BLaER1 (cell line): ENCODE data around the gene KRTAP10-5.

Experiments
- H3K27ac ChIP-seq: shearing (Covaris generic); formaldehyde crosslinking; 2 replicates; pipeline ENCODE4 v1.8.1; 2022
- H3K27me3 ChIP-seq: shearing (Covaris generic); formaldehyde crosslinking; 2 replicates; pipeline ENCODE4 v1.8.1; 2022
- H3K36me3 ChIP-seq: shearing (Covaris generic); formaldehyde crosslinking; 2 replicates; pipeline ENCODE4 v1.8.1; 2022
- H3K4me1 ChIP-seq: shearing (Covaris generic); formaldehyde crosslinking; 2 replicates; pipeline ENCODE4 v1.8.1; 2022
- H3K4me2 ChIP-seq: shearing (Covaris generic); formaldehyde crosslinking; 2 replicates; pipeline ENCODE4 v1.8.1; 2022
- H3K4me3 ChIP-seq: shearing (Covaris generic); formaldehyde crosslinking; 2 replicates; pipeline ENCODE4 v1.8.1; 2022
- H3K9ac ChIP-seq: shearing (Covaris generic); formaldehyde crosslinking; 2 replicates; pipeline ENCODE4 v1.8.1; 2022
- H3K9me3 ChIP-seq: shearing (Covaris generic); formaldehyde crosslinking; 2 replicates; pipeline ENCODE4 v1.8.1; 2022
- H4K20me1 ChIP-seq: shearing (Covaris generic); formaldehyde crosslinking; 2 replicates; pipeline ENCODE4 v1.8.1; 2022
- Cebpa-rat ChIP-seq: shearing (Covaris generic); IDR thresholded peaks from 2 replicates; pipeline ENCODE4 v1.8.1; 2022

KRTAP10-5 gene

GRCh38 chr21:44535963-44536362 is 44.4 kb downstream of the KRTAP10-5 start:
- Histone ChIP-seq H3K4me2 (no peak overlapping the region), H3K4me3 (no peak overlapping the region), H3K27ac (no peak overlapping the region), H4K20me1 (no peaks in the 10 kb centered on the region), H3K27me3 (no peaks in the 10 kb centered on the region), H3K9ac (no peak overlapping the region), H3K4me1 (no peaks in the 10 kb centered on the region), H3K9me3 (no peaks in the 10 kb centered on the region), H3K36me3 (no peaks in the 10 kb centered on the region)
- TF ChIP-seq Cebpa-rat, result no peak

- no peak overlapping the region for H3K9ac ChIP-seq
- H3K4me1 ChIP-seq, result no peaks in the 10 kb centered on the region
- H3K4me3 ChIP-seq, result no peak overlapping the region
- no peaks in the 10 kb centered on the region for H3K36me3 ChIP-seq
- no peaks in the 10 kb centered on the region for H4K20me1 ChIP-seq
- TF ChIP-seq Cebpa-rat, result no peak
- no peak overlapping the region for H3K27ac ChIP-seq
- no peaks in the 10 kb centered on the region for H3K9me3 ChIP-seq
- no peaks in the 10 kb centered on the region for H3K27me3 ChIP-seq
- no peak overlapping the region for H3K4me2 ChIP-seq
Observed at GRCh38 chr21:44534688-44535087, 45.7 kb downstream of the KRTAP10-5 start.

DNA sequence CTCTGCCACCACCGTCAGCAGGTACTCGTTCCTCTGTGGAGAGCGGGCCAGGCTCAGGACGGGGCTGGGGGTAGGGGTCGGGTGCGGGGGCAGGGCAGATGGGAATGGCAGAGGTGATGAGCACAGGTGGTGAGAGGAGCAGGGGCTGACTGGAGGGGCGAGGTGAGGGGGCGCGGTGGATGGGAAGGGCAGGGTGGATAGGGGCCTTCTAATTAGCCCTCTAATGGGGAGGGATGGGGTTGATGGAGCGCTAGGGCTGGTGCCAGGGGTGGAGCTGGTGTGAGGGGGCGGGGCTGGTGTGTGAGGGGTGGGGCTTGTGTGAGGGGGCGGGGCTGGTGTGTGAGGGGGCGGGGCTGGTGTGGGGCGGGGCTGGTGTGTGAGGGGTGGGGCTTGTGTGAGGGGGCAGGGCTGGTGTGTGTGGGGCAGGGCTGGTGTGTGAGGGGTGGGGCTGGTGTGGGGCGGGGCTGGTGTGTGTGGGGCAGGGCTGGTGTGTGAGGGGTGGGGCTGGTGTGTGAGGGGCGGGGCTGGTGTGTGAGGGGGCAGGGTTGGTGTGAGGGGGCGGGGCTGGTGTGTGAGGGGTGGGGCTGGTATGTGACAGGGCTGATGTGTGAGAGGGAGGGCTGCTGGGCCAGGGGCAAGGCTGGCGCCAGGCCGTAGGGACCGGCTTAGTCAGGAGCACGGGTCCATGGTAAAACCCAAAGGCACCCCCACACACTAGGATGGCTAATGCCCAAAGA is 46.3 kb downstream of the KRTAP10-5 start:
- no peaks in the 10 kb centered on the region for H3K9me3 ChIP-seq
- TF ChIP-seq Cebpa-rat, result no peak
- no peak overlapping the region for H3K4me2 ChIP-seq

DNA sequence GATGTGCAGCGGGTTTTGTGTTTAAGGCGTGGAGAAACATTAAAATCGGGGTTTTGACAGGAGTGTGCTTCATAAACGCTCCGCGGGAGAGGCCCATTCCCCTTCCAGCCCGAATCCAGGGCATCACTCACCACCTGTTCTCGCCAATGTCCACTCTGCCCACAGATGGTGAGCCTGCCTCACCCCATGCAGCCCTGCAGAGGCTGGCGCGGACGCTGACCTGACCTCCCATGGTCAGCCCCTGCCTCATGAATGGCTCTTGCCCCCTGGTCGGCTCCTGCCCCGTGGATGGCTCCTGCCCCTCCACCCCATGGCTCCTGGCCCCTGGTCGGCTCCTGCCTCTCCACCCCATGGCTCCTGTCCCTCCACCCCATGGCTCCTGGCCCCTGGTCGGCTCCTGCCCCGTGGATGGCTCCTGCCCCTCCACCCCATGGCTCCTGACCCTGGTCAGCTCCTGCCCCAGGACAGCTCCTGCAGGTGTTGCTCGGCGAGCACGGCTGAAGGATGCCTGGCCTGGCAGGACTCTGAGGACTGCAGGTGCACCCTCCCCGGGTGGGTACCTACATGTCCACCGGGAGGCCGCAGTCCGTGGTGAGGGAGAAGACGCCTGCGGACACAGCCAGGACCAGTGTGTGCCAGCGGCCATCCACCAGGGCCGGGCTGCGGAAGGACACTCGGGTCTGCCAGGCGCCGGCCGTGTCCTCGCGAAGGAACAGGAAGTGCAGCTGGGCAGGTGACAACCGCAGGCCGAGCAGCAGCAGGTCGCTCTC is 47.1 kb downstream of the KRTAP10-5 start:
- H3K4me3 ChIP-seq, result no peak overlapping the region
- no peak overlapping the region for H3K9ac ChIP-seq
- no peaks in the 10 kb centered on the region for H3K36me3 ChIP-seq
- H3K4me1 ChIP-seq, result no peaks in the 10 kb centered on the region
- no peaks in the 10 kb centered on the region for H3K27me3 ChIP-seq
- H3K9me3 ChIP-seq, result no peaks in the 10 kb centered on the region
- TF ChIP-seq Cebpa-rat, result no peak
- H4K20me1 ChIP-seq, result no peaks in the 10 kb centered on the region
- no peak overlapping the region for H3K4me2 ChIP-seq
- no peak overlapping the region for H3K27ac ChIP-seq

More for the DNA sequence above, 46.3 kb downstream of the KRTAP10-5 start:
- Histone ChIP-seq H3K27me3 (no peaks in the 10 kb centered on the region), H3K9ac (no peak overlapping the region), H3K4me1 (no peaks in the 10 kb centered on the region), H3K4me3 (no peak overlapping the region), H4K20me1 (no peaks in the 10 kb centered on the region), H3K36me3 (no peaks in the 10 kb centered on the region), H3K27ac (no peak overlapping the region)

GRCh38 chr21:44532712-44533111 is 47.7 kb downstream of the KRTAP10-5 start:
- Histone ChIP-seq H3K9me3 (no peaks in the 10 kb centered on the region), H4K20me1 (no peaks in the 10 kb centered on the region), H3K4me3 (no peak overlapping the region), H3K27ac (no peak overlapping the region), H3K9ac (no peak overlapping the region), H3K27me3 (no peaks in the 10 kb centered on the region), H3K4me1 (no peaks in the 10 kb centered on the region), H3K36me3 (no peaks in the 10 kb centered on the region), H3K4me2 (no peak overlapping the region)
- TF ChIP-seq Cebpa-rat, result no peak

DNA sequence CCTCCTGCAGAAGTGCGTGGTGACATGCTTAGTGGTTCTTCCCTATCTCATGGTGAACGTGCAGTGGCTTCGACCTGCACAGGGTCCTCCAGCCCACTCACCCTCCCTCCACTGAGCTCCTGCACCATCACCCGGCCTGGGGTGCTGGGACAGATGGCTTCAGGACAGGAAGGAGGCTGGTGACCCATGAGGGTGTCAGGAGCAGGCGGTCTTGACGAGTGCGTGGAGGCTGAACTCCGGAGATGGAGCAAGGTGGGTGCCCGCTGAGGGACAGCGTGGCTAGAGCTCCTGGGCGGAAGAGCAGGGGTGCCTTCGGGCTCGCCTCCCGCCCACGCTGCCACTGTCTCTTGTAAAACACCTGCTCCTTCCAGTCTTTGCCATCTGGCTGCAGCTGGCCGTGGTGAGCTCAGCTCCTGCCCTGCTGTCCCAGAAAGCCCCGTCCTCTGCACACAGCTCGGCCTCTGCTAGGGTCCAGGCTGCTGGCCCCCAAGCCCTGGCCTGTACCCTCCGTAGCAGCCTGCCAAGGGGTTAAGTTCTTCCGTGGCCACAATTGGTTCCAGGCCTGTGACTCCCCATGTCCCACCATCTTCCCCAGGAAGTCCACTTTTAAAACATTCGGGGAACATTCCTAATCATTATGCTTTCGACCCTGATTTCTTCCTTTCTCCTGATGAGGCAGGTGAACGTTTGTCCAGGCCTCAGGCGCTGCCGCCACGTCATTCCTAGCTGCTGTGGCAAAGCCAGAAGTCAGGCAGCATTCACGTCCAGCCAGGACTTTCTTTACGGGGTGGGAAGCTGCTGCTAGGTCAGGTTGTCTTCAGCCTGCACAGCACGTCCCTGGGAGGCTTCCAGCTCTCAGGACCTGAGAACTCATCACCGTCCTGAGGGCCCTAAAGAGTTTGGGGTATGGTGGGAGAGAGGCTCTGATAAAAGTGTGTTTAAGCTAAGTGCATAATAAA is 48.5 kb downstream of the KRTAP10-5 start:
- no peak overlapping the region for H3K9ac ChIP-seq
- H3K27me3 ChIP-seq, result no peaks in the 10 kb centered on the region
- H3K4me2 ChIP-seq, result no peak overlapping the region
- no peak overlapping the region for H3K4me3 ChIP-seq
- no peaks in the 10 kb centered on the region for H3K36me3 ChIP-seq
- TF ChIP-seq Cebpa-rat, result no peak
- H3K27ac ChIP-seq, result no peak overlapping the region
- no peaks in the 10 kb centered on the region for H3K4me1 ChIP-seq
- H4K20me1 ChIP-seq, result no peaks in the 10 kb centered on the region
- H3K9me3 ChIP-seq, result no peaks in the 10 kb centered on the region

DNA sequence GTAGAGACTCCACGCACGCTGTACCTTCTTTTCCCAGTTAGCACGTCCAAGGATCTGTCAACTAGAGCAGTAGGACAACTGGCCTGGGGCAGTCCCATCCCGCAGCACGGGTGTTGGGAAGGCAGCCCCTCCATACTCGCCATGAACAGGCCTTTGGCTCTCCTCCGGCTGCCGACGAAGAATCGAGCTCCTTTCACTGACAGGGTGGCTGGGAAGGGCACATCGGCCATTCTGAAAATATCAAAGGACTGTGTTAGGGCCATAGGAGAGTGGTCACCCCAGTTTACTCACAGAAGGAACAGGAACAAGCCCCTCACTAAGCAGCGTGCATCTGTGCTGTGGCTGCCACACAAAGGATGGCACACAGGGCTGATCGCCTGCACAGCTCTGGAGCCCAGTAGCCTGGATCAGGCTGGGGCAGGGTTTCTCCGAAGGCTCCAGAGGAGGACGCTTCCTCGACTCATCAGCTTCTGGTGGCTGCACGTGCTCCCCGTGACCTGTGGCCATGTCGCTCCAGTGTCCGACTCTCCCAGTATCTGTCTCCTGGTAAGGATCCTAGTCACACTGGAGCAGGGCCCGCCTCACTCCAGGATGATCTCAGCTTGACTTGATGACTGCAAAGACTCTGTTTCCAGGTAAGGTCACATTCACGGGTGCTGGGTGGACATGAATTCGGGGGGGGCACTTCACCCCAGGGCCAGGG is 49.4 kb downstream of the KRTAP10-5 start:
- H3K27me3 ChIP-seq, result no peaks in the 10 kb centered on the region
- no peak overlapping the region for H3K27ac ChIP-seq
- TF ChIP-seq Cebpa-rat, result no peak
- H3K9ac ChIP-seq, result no peak overlapping the region
- H3K9me3 ChIP-seq, result no peaks in the 10 kb centered on the region
- H3K4me1 ChIP-seq, result no peaks in the 10 kb centered on the region
- no peak overlapping the region for H3K4me3 ChIP-seq
- H3K36me3 ChIP-seq, result no peaks in the 10 kb centered on the region
- no peak overlapping the region for H3K4me2 ChIP-seq
- H4K20me1 ChIP-seq, result no peaks in the 10 kb centered on the region

- no peak overlapping the region for H3K4me2 ChIP-seq
- H3K9me3 ChIP-seq, result peaks cover 1% of the 10 kb centered on the region
- H3K9ac ChIP-seq, result no peak overlapping the region
- no peak overlapping the region for H3K27ac ChIP-seq
- no peak overlapping the region for H3K4me3 ChIP-seq
- no peaks in the 10 kb centered on the region for H3K27me3 ChIP-seq
- no peak for TF ChIP-seq Cebpa-rat
- no peaks in the 10 kb centered on the region for H3K4me1 ChIP-seq
- H4K20me1 ChIP-seq, result no peaks in the 10 kb centered on the region
- H3K36me3 ChIP-seq, result no peaks in the 10 kb centered on the region
Observed at GRCh38 chr21:44530221-44530902, 50.0 kb downstream of the KRTAP10-5 start.
